Coronary artery (tissue), 2 donors: ENCODE data around the gene TUBGCP5.
"Not testable (repeated sequence)": the region's sequence is repeated elsewhere in the genome, so short reads cannot be mapped to it uniquely, and the experiment has no call there.

Source experiments
- DNase-seq: peaks from one replicate; pipeline ENCODE4 v3.0.0-alpha.2; 2017; ENCODE audit warnings: low spot score
- H3K27ac ChIP-seq, 2 donors: fragments of 200-600 bp; sonication (generic); one replicate each; pipeline ENCODE4 v1.5.1; 2016 to 2019
- H3K4me3 ChIP-seq: fragments of 200-600 bp; sonication (generic); 2 replicates; pipeline ENCODE4 v1.5.1; 2016; ENCODE audit warnings: mild to moderate bottlenecking, moderate library complexity
- CTCF ChIP-seq: fragments of 200-600 bp; sonication (generic); IDR thresholded peaks from one replicate; pipeline ENCODE4 v1.5.1; 2019; ENCODE audit warnings: antibody characterized with exemption

Gene TUBGCP5

GRCh38 chr15:23055316-23055715 is 15.9 kb upstream of the TUBGCP5 start:
- DNase-seq = no peak
- Histone ChIP-seq H3K27ac (no peak overlapping the region), H3K4me3 (no peak overlapping the region)
- no peak for TF ChIP-seq CTCF

- no peak overlapping the region for H3K27ac ChIP-seq
- no peak for TF ChIP-seq CTCF
- no peak for DNase-seq
- H3K4me3 ChIP-seq = no peak overlapping the region
Measured at GRCh38 chr15:23052522-23052921, 13.2 kb upstream of the TUBGCP5 start.

GRCh38 chr15:23050708-23051107 is 11.3 kb upstream of the TUBGCP5 start:
- no peak overlapping the region for H3K4me3 ChIP-seq
- DNase-seq = no peak
- TF ChIP-seq CTCF = no peak
- H3K27ac ChIP-seq = no peak overlapping the region

GRCh38 chr15:23049984-23050628 is 10.7 kb upstream of the TUBGCP5 start:
- DNase-seq = no peak
- no peak for TF ChIP-seq CTCF
- H3K4me3 ChIP-seq = no peak overlapping the region
- no peak overlapping the region for H3K27ac ChIP-seq

- DNase-seq, H3K27ac ChIP-seq, H3K4me3 ChIP-seq: not testable (repeated sequence)
Measured at GRCh38 chr15:23048572-23049282, 9.4 kb upstream of the TUBGCP5 start.

GRCh38 chr15:23043987-23044386 is 4.6 kb upstream of the TUBGCP5 start:
- not testable (repeated sequence) for DNase-seq, H3K27ac ChIP-seq, H3K4me3 ChIP-seq

- not testable (repeated sequence) for H3K4me3 ChIP-seq, H3K27ac ChIP-seq, DNase-seq
Measured at GRCh38 chr15:23043535-23043934, 4.2 kb upstream of the TUBGCP5 start.

GRCh38 chr15:23041736-23042135 is 2.4 kb upstream of the TUBGCP5 start:
- not testable (repeated sequence) for DNase-seq, H3K4me3 ChIP-seq, H3K27ac ChIP-seq

GRCh38 chr15:23039917-23040281 is 530 bp upstream of the TUBGCP5 start:
- Histone ChIP-seq H3K27ac (peak overlapping the region; percentile 35 to 89), H3K4me3 (peak overlapping the region; percentile 98)
- peak; percentile 80 for DNase-seq
- no peak for TF ChIP-seq CTCF
